Gastrocnemius medialis (tissue), 4 donors: ENCODE data around the gene ENAH.

Source experiments
- CTCF ChIP-seq, 5 experiments: fragments of 450-650 bp in 3 of 5; fragments of 200-600 bp in 2 of 5; sonication (generic) in 2 of 5; IDR thresholded peaks in 4 of 5; conservative IDR thresholded peaks in 1 of 5; 1 replicate in 4 of 5; 2 replicates in 1 of 5; pipeline ENCODE4 v1.5.1; 2016 to 2019; ENCODE audit warnings: antibody characterized with exemption in 5 of 5, mild to moderate bottlenecking in 3 of 5, moderate library complexity in 3 of 5
- POLR2A ChIP-seq, 2 donors: fragments of 450-650 bp; IDR thresholded peaks; one replicate each; pipeline ENCODE4 v1.6.1; 2017; ENCODE audit warnings: antibody characterized with exemption in 2 of 2, mild to moderate bottlenecking in 2 of 2, moderate library complexity in 2 of 2

- TF ChIP-seq CTCF (IDR thresholded peaks at IDR 0.05 in 4 of 5, conservative IDR thresholded peaks at IDR 0.05 in 1 of 5) (no peak), POLR2A (IDR thresholded peaks at IDR 0.05) (no peak)
Measured at GRCh38 chr1:225511828-225512381, 141.0 kb downstream of the ENAH start.
